Right atrium auricular region (tissue), 2 donors: ENCODE measurements around the gene NHLRC4. TPM values are rescaled to one million over a fixed set of nuclear protein-coding genes. Genes with fewer than 3 reads are reported as not detected.

Experiments
- DNase-seq: peaks from one replicate; pipeline ENCODE4 v3.0.0-alpha.2; 2019; ENCODE audit warnings: low spot score
- H3K27ac ChIP-seq, 2 donors: fragments of 200-600 bp; sonication (generic); 1 replicate in 1 of 2; 2 replicates in 1 of 2; pipeline ENCODE4 v1.5.1; 2016 to 2019
- H3K27me3 ChIP-seq, 2 donors: fragments of 200-600 bp; sonication (generic); one replicate each; pipeline versions ENCODE4 v1.5.1 to v1.6.0; 2017 to 2019
- H3K36me3 ChIP-seq: fragments of 200-600 bp; sonication (generic); one replicate; pipeline ENCODE4 v1.5.1; 2016
- H3K4me1 ChIP-seq, 2 donors: fragments of 200-600 bp; sonication (generic); one replicate each; pipeline versions ENCODE4 v1.5.1 to v1.6.0; 2017 to 2019
- H3K4me3 ChIP-seq, 2 donors: fragments of 200-600 bp; sonication (generic); 1 replicate in 1 of 2; 2 replicates in 1 of 2; pipeline ENCODE4 v1.5.1; 2017 to 2019; ENCODE audit warnings: mild to moderate bottlenecking in 1 of 2, moderate library complexity in 1 of 2
- H3K9me3 ChIP-seq, 2 donors: fragments of 200-600 bp; sonication (generic); one replicate each; pipeline ENCODE4 v1.5.1; 2019
- CTCF ChIP-seq, 2 donors: fragments of 200-600 bp; sonication (generic); IDR thresholded peaks; one replicate each; pipeline ENCODE4 v1.5.1; 2019; ENCODE audit warnings: antibody characterized with exemption in 2 of 2
- total RNA-seq, 2 donors: library from RNA; depleted of rRNA; stranded (reverse); fragments of >200 nt; gene quantifications; one replicate each; pipeline ENCODE4 v1.1.0, GENCODE V29; 2016

NHLRC4 gene
- total RNA-seq, 2 donors from 2014 or later = 0.43 to 0.74 TPM

- Histone ChIP-seq H3K9me3 (no peaks in the 10 kb centered on the region), H3K27ac (no peak overlapping the region), H3K4me3 (no peak overlapping the region), H3K36me3 (peaks cover 38% of the 10 kb centered on the region), H3K27me3 (no peaks in the 10 kb centered on the region), H3K4me1 (peaks cover 0 to 15% of the 10 kb centered on the region in 2 donors)
- no peak for TF ChIP-seq CTCF (IDR thresholded peaks at IDR 0.05)
- DNase-seq = no peak
Observed at GRCh38 chr16:521381-522210, 45.2 kb upstream of the NHLRC4 start.

- no peak for TF ChIP-seq CTCF (IDR thresholded peaks at IDR 0.05)
- no peak overlapping the region for H3K27ac ChIP-seq
- H3K27me3 ChIP-seq = no peaks in the 10 kb centered on the region
- H3K4me3 ChIP-seq = no peak overlapping the region
- no peak for DNase-seq
- H3K36me3 ChIP-seq = peaks cover 30% of the 10 kb centered on the region
- peaks cover 0 to 19% of the 10 kb centered on the region in 2 donors for H3K4me1 ChIP-seq
- H3K9me3 ChIP-seq = no peaks in the 10 kb centered on the region
Observed at GRCh38 chr16:522320-523096, 44.3 kb upstream of the NHLRC4 start.

GRCh38 chr16:523097-523741, 43.6 kb upstream of the NHLRC4 start:
- H3K27me3 ChIP-seq = no peaks in the 10 kb centered on the region
- no peak for DNase-seq
- H3K9me3 ChIP-seq = no peaks in the 10 kb centered on the region
- no peak overlapping the region for H3K4me3 ChIP-seq
- no peak for TF ChIP-seq CTCF (IDR thresholded peaks at IDR 0.05)
- peaks cover 0 to 20% of the 10 kb centered on the region in 2 donors for H3K4me1 ChIP-seq
- no peak overlapping the region for H3K27ac ChIP-seq
- peaks cover 28% of the 10 kb centered on the region for H3K36me3 ChIP-seq

GRCh38 chr16:524274-525040, 42.3 kb upstream of the NHLRC4 start:
- Histone ChIP-seq H3K4me1 (peaks cover 0 to 32% of the 10 kb centered on the region in 2 donors), H3K27ac (no peak overlapping the region), H3K4me3 (no peak overlapping the region), H3K9me3 (no peaks in the 10 kb centered on the region), H3K27me3 (no peaks in the 10 kb centered on the region), H3K36me3 (peaks cover 18% of the 10 kb centered on the region)
- DNase-seq = no peak
- no peak for TF ChIP-seq CTCF (IDR thresholded peaks at IDR 0.05)

- H3K4me1 ChIP-seq = peaks cover 0 to 39% of the 10 kb centered on the region in 2 donors
- peaks cover 12% of the 10 kb centered on the region for H3K36me3 ChIP-seq
- no peak for DNase-seq
- H3K9me3 ChIP-seq = no peaks in the 10 kb centered on the region
- no peak overlapping the region for H3K27ac ChIP-seq
- TF ChIP-seq CTCF (IDR thresholded peaks at IDR 0.05) = no peak
- no peaks in the 10 kb centered on the region for H3K27me3 ChIP-seq
- H3K4me3 ChIP-seq = no peak overlapping the region
Observed at GRCh38 chr16:525123-525519, 41.7 kb upstream of the NHLRC4 start.
